HG03095 (cell line): Measurements from ENCODE around the gene ZSCAN5B.
"Not testable (repeated sequence)": the region's sequence is repeated elsewhere in the genome, so short reads cannot be mapped to it uniquely, and the experiment has no call there.

Experiments used
- ATAC-seq: cut with Tn5 transposase; IDR thresholded peaks from one replicate; pipeline ENCODE4 v1.9.1; 2021; ENCODE audit warnings: moderate library complexity; ENCODE audit not compliant: unreplicated experiment

The ZSCAN5B gene

DNA sequence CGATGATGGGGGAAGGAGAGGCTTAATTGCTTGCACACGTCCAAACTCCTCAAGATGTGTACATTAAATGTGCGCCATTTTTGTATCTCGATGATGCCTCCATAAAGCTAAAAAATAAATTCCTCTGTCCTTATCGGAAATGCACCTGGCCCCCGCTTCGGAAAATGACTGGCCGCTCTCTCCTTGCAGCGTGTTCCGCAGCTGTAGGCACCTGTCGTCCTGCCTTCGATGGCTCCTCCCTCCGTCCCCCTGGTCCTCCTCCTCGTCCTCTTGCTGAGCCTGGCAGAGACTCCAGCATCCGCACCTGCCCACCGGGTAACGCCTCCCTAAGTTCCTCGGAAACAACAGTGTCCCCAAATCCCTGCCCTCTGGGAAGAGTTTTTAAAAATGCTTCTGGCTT is 20.7 kb downstream of the ZSCAN5B start:
- no peak for ATAC-seq

DNA sequence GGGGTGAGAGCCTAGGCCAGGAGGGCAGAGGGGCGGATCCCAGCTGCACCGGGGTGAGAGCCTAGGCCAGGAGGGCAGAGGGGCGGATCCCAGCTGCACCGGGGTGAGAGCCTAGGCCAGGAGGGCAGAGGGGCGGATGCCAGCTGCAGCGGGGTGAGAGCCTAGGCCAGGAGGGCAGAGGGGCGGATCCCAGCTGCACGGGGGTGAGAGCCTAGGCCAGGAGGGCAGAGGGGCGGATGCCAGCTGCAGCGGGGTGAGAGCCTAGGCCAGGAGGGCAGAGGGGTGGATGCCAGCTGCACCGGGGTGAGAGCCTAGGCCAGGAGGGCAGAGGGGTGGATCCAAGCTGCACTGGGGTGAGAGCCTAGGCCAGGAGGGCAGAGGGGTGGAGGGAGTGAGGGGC is 21.3 kb downstream of the ZSCAN5B start:
- ATAC-seq = not testable (repeated sequence)

DNA sequence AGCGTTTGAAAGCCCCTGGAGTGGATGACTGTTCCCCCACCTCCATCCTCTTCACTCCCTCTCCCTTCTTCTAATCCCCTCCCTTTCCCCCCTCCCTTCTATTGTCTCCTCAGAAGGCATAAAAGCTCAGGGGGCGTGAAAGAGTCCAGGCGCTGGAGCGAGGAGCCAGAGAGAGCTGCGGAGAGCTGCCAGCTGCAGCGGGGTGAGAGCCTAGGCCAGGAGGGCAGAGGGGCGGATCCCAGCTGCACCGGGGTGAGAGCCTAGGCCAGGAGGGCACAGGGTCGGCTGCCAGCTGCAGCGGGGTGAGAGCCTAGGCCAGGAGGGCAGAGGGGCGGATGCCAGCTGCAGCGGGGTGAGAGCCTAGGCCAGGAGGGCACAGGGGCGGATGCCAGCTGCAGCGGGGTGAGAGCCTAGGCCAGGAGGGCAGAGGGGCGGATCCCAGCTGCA is 21.7 kb downstream of the ZSCAN5B start, which contains the start of gene GALP:
Gene GALP, plus strand, starts transcription at position 148 of the 447 bp plus-strand sequence. CDS start 1,101 bp downstream, outside the sequence.
- ATAC-seq = not testable (repeated sequence)

DNA sequence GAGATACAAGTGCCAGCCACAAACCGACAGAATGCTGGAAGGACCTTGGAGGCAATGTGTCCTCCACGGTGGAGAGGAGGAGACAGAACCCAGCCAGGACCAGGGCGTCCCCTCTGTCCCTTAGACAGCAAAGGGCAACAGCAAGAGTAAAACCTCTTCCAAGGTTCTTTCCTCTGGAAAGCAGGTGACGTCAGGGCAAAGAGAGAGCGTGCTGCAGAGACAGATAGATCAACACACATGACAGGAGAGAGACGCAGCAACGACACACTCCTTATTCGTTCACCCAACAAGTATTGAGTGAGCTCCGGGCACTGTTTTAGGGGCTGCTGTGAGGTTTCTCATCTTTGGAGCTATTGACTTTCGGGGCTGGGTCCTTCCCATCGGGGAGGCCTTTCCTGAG is 23.0 kb downstream of the ZSCAN5B start:
- no peak for ATAC-seq

DNA sequence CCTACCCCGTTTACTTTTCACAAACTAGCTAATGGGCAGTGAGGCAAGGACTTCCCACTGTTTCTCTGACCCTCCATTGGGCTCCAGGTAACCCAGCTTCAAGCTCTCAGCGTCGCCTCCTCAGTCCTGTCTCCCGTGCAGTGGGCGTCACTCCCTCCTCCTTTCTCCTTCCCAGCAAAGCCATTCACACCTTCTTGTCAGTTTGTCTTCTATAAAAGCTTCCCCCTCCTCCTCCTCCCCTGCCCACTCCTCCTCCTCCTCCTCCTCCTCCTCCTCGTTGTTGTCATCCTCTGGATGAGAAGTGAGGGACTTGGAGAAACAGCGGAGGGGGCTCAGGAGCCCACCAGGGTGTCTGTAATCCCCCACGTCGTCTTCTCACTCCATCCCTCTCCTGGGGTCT is 23.5 kb downstream of the ZSCAN5B start:
- no peak for ATAC-seq

DNA sequence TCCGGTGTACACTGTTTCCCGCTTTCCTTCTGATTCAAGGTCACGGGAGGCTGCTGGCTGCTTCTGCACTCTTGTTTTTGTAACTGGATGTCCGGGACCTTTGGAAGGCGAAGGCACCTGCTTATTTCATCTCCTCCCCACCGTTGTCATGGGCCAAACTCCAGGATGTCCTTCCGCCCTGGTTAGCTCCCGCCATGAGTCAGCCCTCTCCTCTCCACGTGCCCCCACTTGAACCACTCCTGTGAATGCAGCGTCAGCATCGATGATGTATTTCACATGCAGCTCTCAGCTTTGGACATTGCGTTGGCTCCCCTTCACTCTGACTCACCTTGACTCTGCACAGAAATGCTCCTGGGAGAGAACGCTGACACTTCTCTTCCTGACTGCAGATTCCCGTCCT is 27.3 kb downstream of the ZSCAN5B start:
- no peak for ATAC-seq

DNA sequence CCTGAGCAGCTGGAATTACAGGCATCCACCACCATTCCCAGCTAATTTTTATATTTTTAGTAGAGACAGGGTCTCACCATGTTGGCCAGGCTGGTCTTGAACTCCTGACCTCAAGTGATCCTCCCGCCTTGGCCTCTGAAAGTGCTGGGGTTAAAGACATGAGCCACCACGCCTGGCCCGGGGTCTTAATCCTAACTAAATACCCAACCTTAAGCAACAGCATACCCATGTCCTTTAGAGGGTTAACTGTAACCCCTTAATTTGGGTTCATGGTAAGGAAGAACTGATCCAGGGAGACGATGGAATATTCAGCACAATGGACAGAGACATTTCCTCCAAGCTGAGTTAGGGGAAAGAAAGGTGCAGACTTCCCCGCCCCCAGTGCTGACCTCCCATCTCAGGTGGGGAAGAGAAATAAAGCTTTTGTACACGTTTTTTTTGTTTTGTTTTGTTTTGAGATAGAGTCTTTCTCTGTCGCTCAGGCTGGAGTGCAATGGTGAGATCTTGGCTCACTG is 30.5 kb downstream of the ZSCAN5B start:
- ATAC-seq = no peak

DNA sequence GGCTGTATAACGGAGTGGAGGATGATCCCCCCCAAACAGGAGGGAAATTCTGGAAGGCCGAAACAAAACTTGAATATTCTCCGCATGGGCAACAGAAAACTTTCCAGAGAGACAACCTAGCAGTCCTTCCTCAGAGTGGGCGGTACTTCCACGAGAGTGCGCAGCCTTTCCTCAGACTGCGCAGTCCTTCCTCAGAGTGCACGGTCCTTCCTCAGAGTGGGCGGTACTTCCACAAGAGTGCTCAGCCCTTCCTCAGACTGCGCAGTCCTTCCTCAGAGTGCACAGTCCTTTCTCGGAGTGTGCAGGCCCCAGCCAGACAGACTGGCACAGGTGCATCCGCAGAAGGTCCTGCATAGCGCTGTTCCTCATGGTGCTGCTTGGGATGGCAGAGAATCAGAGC is 34.5 kb downstream of the ZSCAN5B start:
- ATAC-seq = no peak

DNA sequence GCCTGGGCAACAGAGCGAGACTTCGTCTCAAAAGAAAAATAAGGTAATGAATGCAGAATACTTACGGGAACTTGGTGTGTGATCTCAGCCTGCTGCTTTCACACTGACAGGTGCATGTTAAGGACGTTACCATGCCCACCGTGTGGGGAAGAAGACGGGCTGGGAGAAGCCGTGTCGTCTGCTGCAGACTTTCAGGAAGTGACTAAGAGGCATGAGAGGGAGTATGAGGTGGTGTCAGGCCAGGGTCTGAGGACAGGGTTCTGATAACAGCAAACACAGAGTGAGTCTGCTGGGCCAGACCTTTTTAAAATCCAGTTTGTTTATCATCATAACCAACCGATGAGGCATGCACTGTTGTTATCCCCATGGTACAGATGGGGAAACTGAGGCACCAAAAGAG is 35.3 kb downstream of the ZSCAN5B start:
- ATAC-seq = no peak

DNA sequence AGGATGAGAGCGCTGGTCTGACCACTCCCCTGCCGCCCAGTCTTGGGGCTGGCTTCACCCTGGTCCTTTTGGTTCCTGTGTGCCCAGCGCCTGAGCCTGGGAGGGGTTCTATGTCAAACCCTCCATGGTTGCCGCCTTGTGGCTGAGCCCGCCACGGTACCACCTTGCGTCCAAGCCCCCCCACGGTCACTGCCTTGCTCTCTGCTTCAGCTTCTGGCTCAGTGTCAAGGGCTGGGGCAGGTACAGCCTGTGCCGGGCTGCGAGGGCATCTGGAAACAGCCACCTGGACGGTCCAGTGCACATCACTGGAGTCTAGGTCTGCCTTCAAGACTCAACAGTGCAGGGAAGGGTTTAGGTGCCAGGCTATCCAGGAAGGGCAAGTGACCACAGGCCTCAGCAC is 36.0 kb downstream of the ZSCAN5B start:
- ATAC-seq = no peak

DNA sequence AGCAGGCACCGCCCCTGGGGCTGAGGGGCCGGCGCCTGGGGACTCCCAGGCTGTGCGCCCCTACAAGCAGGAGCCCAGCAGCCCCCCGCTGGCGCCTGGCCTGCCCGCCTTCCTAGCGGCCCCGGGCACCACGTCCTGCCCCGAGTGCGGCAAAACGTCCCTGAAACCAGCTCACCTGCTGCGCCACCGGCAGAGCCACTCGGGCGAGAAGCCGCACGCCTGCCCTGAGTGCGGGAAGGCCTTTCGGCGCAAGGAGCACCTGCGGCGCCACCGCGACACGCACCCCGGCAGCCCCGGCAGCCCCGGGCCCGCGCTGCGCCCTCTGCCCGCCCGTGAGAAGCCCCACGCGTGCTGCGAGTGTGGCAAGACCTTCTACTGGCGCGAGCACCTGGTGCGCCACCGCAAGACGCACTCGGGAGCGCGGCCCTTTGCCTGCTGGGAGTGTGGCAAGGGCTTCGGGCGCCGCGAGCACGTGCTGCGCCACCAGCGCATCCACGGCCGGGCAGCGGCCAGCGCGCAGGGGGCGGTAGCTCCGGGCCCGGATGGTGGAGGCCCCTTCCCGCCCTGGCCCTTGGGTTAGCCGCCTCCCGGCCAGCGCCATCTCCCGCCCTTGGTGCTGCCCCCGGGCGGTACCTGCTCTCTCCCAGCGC is 37.8 kb downstream of the ZSCAN5B start:
- no peak for ATAC-seq

DNA sequence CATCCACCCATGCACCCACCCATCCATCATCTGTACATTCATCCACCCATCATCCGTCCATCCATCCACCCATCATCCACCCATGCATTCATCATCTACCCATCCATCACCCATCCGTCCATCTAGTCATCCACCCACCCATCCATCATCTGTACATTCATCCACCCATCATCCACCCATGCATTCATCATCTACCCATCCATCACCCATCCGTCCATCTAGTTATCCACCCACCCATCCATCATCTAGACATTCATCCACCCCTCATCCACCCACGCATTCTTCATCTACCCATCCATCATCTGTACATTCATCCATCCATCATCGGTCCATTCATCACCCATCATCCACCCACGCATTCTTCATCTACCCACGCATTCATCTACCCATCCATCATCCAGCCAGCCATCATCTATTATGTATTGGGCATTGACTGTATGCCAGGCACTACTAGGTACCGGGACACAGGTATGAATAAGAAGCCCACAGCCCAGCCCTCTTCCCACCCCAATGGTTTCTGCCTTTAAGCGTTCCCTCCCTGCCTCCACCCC is 38.5 kb downstream of the ZSCAN5B start:
- ATAC-seq = no peak

DNA sequence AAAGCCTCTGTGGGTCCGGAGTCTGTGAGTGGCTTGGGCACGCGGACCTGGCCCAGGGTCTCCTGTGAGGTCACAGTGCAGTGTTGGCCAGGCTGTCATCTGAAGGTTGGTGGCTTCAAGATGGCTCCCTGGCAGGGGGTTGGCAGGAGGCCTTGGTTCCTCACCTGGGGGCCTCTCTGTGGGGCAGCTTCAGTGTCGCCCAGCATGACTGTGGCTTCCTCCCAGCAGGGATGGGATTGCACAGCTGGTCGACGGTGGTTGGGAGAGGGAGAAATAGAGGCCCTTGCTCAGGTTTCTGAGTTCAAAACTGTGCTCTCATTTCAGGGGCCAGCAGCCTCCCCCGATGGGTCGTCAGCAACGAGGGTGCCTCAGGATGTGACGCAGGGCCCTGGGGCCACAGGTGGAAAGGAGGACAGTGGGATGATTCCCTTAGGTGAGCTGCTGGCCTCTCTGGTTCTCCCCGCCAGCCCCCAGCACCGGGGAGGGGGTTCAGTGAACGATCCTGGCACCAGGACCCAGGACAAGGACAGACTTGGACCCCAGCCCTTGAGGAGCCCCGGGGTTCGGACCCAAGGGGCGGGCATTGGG is 39.3 kb downstream of the ZSCAN5B start:
- ATAC-seq = no peak

DNA sequence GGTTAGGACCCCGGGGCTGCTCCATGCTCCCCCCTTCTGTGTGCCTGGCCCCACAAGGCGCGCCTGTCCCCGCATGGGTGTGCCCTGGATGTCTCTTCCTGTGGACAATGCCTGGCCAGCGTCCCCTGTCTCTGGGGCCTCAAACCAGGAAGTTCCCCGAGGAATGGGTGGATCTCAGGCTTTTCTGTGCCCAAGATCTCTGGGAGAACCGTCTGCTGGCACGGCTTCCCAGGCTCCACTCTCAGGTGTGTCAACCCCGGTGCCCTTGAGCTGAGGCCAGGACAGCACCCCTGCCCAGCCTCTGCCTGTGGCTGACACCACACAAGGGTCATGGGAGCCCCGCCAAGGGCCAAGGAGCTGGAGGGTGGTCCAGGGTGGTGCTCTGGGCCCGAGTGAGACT is 40.8 kb downstream of the ZSCAN5B start:
- ATAC-seq = no peak

DNA sequence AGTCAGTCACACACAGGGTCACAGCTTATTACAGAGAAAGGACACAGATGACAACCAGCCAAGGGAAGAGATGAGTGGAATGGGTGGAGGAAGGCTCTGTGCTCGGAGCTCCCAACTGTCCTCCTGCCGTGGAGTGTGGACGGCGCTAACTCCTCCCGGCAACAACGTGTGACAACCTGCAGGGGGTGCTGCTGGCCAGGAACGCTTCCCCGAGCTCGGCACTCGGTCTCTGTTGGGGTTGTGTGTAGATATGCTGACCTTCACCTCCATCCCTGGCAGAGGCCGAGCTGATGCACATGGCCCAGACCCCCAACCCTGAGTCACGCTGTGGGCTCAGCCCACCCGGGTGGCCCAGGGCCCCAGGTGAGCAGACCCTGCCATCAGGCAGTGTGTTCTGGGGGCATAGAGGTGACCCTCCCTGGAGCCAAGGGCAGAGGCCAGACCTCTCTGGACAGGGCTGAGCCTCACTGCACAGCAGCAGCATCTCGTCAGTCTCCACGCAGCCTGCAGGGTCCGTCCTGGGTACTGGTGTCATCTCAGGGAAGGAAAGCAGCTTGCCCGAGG is 42.4 kb downstream of the ZSCAN5B start:
- no peak for ATAC-seq

DNA sequence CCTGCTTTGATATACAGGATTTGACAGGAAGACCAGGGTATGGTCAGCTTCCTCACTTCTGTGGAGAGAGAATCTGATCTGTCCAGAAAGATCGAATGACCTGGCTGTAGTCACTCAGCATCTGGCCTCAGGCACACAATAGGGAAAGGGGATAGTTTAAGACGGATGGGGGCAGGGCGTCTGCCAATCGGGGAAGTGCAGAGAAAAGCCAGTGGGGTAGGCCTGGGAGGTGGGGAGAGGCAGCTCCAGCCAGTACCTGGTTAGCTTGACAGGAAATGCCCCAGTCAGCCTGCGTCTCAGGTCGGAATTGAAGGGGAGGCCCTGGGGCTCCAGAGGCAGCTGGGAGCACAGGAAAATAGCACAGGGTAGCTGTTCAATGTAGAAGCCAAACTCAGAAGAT is 44.1 kb downstream of the ZSCAN5B start:
- no peak for ATAC-seq

DNA sequence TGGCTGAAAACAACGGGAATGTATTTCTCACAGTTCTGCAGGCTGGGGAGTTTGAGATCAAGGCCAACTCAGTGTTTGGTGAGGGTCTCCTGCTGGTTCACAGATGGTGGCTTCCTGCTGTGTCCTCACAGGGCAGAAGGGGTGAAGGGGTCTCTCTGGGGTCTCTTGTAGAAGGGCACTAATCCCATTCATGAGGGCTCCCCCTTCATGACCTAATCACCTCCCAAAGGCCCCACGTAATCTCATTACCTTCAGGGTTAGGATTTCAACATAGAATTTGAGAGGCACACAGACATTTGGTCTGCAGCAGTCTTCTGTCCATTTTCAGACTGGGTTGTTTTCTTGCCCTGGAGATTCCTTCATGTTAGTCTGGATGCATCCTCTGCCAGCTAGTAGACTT is 44.9 kb downstream of the ZSCAN5B start:
- no peak for ATAC-seq

DNA sequence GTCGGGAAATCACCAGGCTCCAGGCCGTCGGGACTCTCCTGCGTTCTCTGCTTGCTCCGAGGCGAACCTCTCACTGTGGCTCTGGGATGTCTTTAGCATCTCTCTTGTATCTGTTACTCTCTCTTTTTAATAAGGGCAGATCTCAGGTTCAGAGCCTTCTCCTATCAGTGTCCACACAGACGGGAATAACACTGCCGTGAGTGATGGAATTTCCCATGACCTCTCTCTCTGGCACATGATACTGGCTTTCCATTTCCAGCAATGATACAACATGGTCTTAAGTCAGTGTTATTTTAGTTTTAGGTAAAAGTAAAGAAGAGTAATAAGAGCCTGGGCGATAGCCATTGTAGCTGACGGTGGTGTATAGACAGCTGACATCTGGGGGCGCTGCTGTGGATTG is 47.2 kb downstream of the ZSCAN5B start:
- no peak for ATAC-seq

DNA sequence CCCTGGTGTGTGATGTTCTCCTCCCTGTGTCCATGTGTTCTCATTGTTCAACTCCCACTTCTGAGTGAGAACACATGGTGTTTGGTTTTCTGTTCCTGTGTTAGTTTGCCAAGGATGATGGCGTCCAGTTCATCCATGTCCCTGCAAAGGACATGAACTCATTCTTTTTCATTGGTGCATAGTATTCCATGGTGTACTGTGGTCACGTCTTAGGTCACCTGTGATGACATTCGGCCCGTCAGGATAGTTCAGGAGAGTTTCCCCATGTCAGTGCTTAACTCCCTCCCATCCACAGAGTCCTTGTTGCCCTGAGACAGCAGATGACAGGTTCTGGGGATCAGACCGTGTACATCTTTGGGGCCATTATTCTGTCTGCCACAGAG is 47.9 kb downstream of the ZSCAN5B start:
- no peak for ATAC-seq

DNA sequence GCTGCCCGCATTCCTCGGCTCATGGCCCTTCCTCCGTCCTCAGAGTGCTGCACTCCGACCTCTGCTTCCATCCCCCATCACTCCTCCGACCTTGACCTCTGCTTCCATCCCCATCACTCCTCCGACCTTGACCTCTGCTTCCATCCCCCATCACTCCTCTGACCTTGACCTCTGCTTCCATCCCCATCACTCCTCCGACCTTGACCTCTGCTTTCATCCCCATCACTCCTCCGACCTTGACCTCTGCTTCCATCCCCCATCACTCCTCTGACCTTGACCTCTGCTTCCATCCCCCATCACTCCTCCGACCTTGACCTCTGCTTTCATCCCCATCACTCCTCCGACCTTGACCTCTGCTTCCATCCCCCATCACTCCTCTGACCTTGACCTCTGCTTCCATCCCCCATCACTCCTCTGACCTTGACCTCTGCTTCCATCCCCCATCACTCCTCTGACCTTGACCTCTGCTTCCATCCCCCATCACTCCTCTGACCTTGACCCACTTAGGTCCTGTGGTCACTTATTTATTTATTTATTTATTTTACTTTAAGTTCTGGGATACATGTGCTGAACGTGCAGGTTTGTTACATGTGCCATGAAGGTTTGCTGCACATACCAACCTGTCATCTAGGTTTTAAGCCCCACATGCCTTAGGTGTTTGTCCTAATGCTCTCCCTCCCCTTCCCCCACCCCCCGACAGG is 48.5 kb downstream of the ZSCAN5B start:
- ATAC-seq = not testable (repeated sequence)

DNA sequence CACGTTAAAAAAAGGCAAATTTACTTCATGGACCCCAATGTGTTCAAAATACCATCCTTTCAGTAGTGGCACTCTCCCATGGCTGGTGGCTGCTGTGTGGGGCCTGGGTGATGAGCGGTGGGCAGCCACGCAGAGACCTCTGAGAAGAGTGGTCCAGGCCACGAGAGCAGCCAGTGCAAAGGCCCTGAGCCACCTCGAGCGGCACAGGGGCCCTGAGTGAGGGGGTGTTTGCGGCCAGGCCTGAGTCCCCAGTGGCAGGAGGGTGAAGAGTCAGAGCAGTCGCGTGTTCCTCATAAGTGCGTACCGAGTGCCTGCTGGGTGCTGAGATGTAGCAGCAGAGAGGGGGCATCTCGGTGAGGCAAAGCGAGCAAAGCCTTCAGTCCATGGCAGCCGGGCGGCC is 49.5 kb downstream of the ZSCAN5B start:
- no peak for ATAC-seq
